Common myeloid progenitor, CD34-positive (primary cell): ENCODE measurements around the gene INSIG1.

Experiments
- CTCF ChIA-PET: fragments of 350-600 bp; sonication (Branson Sonifier 250); formaldehyde crosslinking; loops from one replicate; lab custom pipeline; 2021; ENCODE audit warnings: antibody characterized with exemption; lab: Charles Lee
- POLR2A ChIA-PET: fragments of 350-600 bp; sonication (Branson Sonifier 250); formaldehyde crosslinking; loops from one replicate; lab custom pipeline; 2021; ENCODE audit warnings: antibody characterized with exemption; lab: Charles Lee
- DNase-seq, 3 donors: peaks; one replicate each; pipeline versions ENCODE4 v3.0.0 to v3.0.0-alpha.2; 2013
- H3K27ac ChIP-seq, 2 experiments: 1 replicate in 1 of 2; 2 replicates in 1 of 2; pipeline ENCODE4 v1.7.0; 2013; ENCODE audit warnings: inconsistent platforms in 2 of 2, low read length in 2 of 2, mild to moderate bottlenecking in 2 of 2, low read depth in 1 of 2, moderate library complexity in 1 of 2; ENCODE audit not compliant: severe bottlenecking in 2 of 2, insufficient read depth in 1 of 2, poor library complexity in 1 of 2
- H3K27me3 ChIP-seq, 5 experiments: replicated peaks in 2 of 5; 1 replicate in 3 of 5; 2 replicates in 2 of 5; pipeline versions ENCODE4 v1.6.1 to v1.7.0; 2013; ENCODE audit warnings: low read length in 4 of 5, mild to moderate bottlenecking in 2 of 5, moderate library complexity in 2 of 5, inconsistent platforms in 1 of 5; ENCODE audit not compliant: insufficient read depth in 5 of 5, control insufficient read depth in 4 of 5
- H3K36me3 ChIP-seq, 4 experiments: 1 replicate in 2 of 4; 2 replicates in 2 of 4; pipeline versions ENCODE4 v1.6.1 to v1.7.0; 2013; ENCODE audit warnings: low read length in 3 of 4, control low read depth in 1 of 4, mild to moderate bottlenecking in 1 of 4; ENCODE audit not compliant: control insufficient read depth in 4 of 4, insufficient read depth in 4 of 4
- H3K4me1 ChIP-seq, 4 experiments: 1 replicate in 3 of 4; 2 replicates in 1 of 4; pipeline versions ENCODE4 v1.6.1 to v1.7.1; 2013; ENCODE audit warnings: low read length in 3 of 4, mild to moderate bottlenecking in 3 of 4, control low read depth in 1 of 4, inconsistent platforms in 1 of 4, moderate library complexity in 1 of 4; ENCODE audit not compliant: control insufficient read depth in 4 of 4, insufficient read depth in 4 of 4; ENCODE audit errors: control extremely low read depth in 1 of 4
- H3K4me3 ChIP-seq, 7 experiments: 1 replicate in 4 of 7; 2 replicates in 3 of 7; pipeline versions ENCODE4 v1.5.1 to v1.7.0; 2013; ENCODE audit warnings: mild to moderate bottlenecking in 7 of 7, low read length in 6 of 7, moderate library complexity in 6 of 7, inconsistent platforms in 2 of 7, low read depth in 2 of 7, control low read depth in 1 of 7; ENCODE audit not compliant: insufficient read depth in 4 of 7, control insufficient read depth in 1 of 7; ENCODE audit errors: extremely low read depth in 1 of 7
- H3K9me3 ChIP-seq, 5 experiments: 1 replicate in 4 of 5; 2 replicates in 1 of 5; pipeline versions ENCODE4 v1.6.1 to v1.7.1; 2013; ENCODE audit warnings: low read length in 4 of 5, mild to moderate bottlenecking in 2 of 5, inconsistent platforms in 1 of 5, low read depth in 1 of 5, moderate library complexity in 1 of 5; ENCODE audit not compliant: control insufficient read depth in 4 of 5, insufficient read depth in 2 of 5; ENCODE audit errors: control extremely low read depth in 1 of 5
- WGBS: methylation state at CpG from one replicate; pipeline ENCODE4 v1.1.5; 2013; ENCODE audit not compliant: insufficient coverage; 5-methylcytosine and 5-hydroxymethylcytosine counted together

The INSIG1 gene

GRCh38 chr7:155352076-155352752 lies 54.5 kb downstream of the INSIG1 start:
- Histone ChIP-seq H3K9me3 (no peaks in the 10 kb centered on the region), H3K36me3 (no peaks in the 10 kb centered on the region), H3K27me3 (peaks cover 0 to 23% (median 0%) of the 10 kb centered on the region in 5 experiments), H3K4me3 (no peak overlapping the region), H3K4me1 (peaks cover 0 to 3% (median 0%) of the 10 kb centered on the region in 4 experiments), H3K27ac (no peak overlapping the region)
- ChIA-PET POLR2A (no interaction called here), CTCF (interaction anchor here (1.6 to 1.8 kb wide), 2 partner anchors 10 to 438 kb away, joined by 4 read pairs; no protein-coding TSS in a partner anchor)
- WGBS = 92% methylated on average over 19 of the region's 21 CpGs
- DNase-seq = no peak

- CTCF ChIA-PET = interaction anchor here (0.9 to 1.8 kb wide), 2 partner anchors 10 to 425 kb away, joined by 3 to 4 read pairs; no protein-coding TSS in a partner anchor
- no peaks in the 10 kb centered on the region for H3K36me3 ChIP-seq
- H3K4me3 ChIP-seq = no peak overlapping the region
- no peak overlapping the region for H3K27ac ChIP-seq
- no peaks in the 10 kb centered on the region for H3K9me3 ChIP-seq
- POLR2A ChIA-PET = no interaction called here
- H3K27me3 ChIP-seq = peaks cover 0 to 28% (median 0%) of the 10 kb centered on the region in 5 experiments
- H3K4me1 ChIP-seq = peaks cover 0 to 8% (median 0%) of the 10 kb centered on the region in 4 experiments
- no peak for DNase-seq
- 100% methylated on average over 2 of the region's 5 CpGs for WGBS
Observed at GRCh38 chr7:155352753-155353115, 55.1 kb downstream of the INSIG1 start.

- Histone ChIP-seq H3K36me3 (no peaks in the 10 kb centered on the region), H3K27me3 (peaks cover 0 to 34% (median 0%) of the 10 kb centered on the region in 5 experiments), H3K9me3 (no peaks in the 10 kb centered on the region), H3K27ac (no peak overlapping the region), H3K4me3 (no peak overlapping the region), H3K4me1 (peaks cover 0 to 14% (median 3%) of the 10 kb centered on the region in 4 experiments)
- WGBS = 82% methylated on average over 6 of the region's 9 CpGs
- DNase-seq = no peak
- POLR2A ChIA-PET = no interaction called here
- CTCF ChIA-PET = interaction anchor here (0.9 to 1.8 kb wide), 2 partner anchors 9 to 426 kb away, joined by 3 to 4 read pairs; no protein-coding TSS in a partner anchor
Observed at GRCh38 chr7:155353256-155353897, 55.7 kb downstream of the INSIG1 start.

- WGBS = 89% methylated on average over 13 of the region's 20 CpGs
- no peak overlapping the region for H3K27ac ChIP-seq
- H3K4me3 ChIP-seq = no peak overlapping the region
- no peaks in the 10 kb centered on the region for H3K9me3 ChIP-seq
- H3K27me3 ChIP-seq = peaks cover 0 to 42% (median 0%) of the 10 kb centered on the region in 5 experiments
- peaks cover 0 to 15% (median 3%) of the 10 kb centered on the region in 4 experiments for H3K4me1 ChIP-seq
- no peak for DNase-seq
- POLR2A ChIA-PET = no interaction called here
- CTCF ChIA-PET = interaction anchor here (3.4 kb wide), 1 partner anchor 10 kb away, joined by 11 read pairs; no protein-coding TSS in a partner anchor
- H3K36me3 ChIP-seq = no peaks in the 10 kb centered on the region
Observed at GRCh38 chr7:155354371-155355048, 56.8 kb downstream of the INSIG1 start.

- CTCF ChIA-PET = interaction anchor here (3.4 kb wide), 1 partner anchor 10 kb away, joined by 11 read pairs; no protein-coding TSS in a partner anchor
- Histone ChIP-seq H3K27ac (no peak overlapping the region), H3K36me3 (no peaks in the 10 kb centered on the region), H3K4me3 (no peak overlapping the region), H3K27me3 (peaks cover 0 to 40% (median 0%) of the 10 kb centered on the region in 5 experiments), H3K4me1 (peaks cover 0 to 17% (median 3%) of the 10 kb centered on the region in 4 experiments), H3K9me3 (no peaks in the 10 kb centered on the region)
- POLR2A ChIA-PET = no interaction called here
- WGBS = 87% methylated on average over 11 of the region's 11 CpGs
- DNase-seq = no peak
Observed at GRCh38 chr7:155355176-155355575, 57.5 kb downstream of the INSIG1 start.

GRCh38 chr7:155355745-155356144 lies 58.1 kb downstream of the INSIG1 start:
- CTCF ChIA-PET = interaction anchor here (0.6 to 3.4 kb wide), 9 partner anchors 11 to 428 kb away, joined by 3 to 12 read pairs (median 4); no protein-coding TSS in a partner anchor
- H3K4me1 ChIP-seq = peaks cover 0 to 23% (median 6%) of the 10 kb centered on the region in 4 experiments

More at GRCh38 chr7:155355745-155356144, 58.1 kb downstream of the INSIG1 start:
- 96% methylated on average over 6 of the region's 8 CpGs for WGBS
- H3K36me3 ChIP-seq = no peaks in the 10 kb centered on the region
- no peak overlapping the region for H3K27ac ChIP-seq
- DNase-seq = no peak
- H3K9me3 ChIP-seq = no peaks in the 10 kb centered on the region
- H3K27me3 ChIP-seq = peaks cover 0 to 46% (median 0%) of the 10 kb centered on the region in 5 experiments
- POLR2A ChIA-PET = no interaction called here
- H3K4me3 ChIP-seq = no peak overlapping the region
